GM19351 (cell line): ENCODE measurements around the gene RAB17.

ENCODE experiments used
- ATAC-seq: cut with Tn5 transposase; IDR thresholded peaks from one replicate; pipeline ENCODE4 v1.9.1; 2021; ENCODE audit warnings: mild to moderate bottlenecking, moderate library complexity; ENCODE audit not compliant: unreplicated experiment

Gene RAB17, protein sequence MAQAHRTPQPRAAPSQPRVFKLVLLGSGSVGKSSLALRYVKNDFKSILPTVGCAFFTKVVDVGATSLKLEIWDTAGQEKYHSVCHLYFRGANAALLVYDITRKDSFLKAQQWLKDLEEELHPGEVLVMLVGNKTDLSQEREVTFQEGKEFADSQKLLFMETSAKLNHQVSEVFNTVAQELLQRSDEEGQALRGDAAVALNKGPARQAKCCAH

DNA sequence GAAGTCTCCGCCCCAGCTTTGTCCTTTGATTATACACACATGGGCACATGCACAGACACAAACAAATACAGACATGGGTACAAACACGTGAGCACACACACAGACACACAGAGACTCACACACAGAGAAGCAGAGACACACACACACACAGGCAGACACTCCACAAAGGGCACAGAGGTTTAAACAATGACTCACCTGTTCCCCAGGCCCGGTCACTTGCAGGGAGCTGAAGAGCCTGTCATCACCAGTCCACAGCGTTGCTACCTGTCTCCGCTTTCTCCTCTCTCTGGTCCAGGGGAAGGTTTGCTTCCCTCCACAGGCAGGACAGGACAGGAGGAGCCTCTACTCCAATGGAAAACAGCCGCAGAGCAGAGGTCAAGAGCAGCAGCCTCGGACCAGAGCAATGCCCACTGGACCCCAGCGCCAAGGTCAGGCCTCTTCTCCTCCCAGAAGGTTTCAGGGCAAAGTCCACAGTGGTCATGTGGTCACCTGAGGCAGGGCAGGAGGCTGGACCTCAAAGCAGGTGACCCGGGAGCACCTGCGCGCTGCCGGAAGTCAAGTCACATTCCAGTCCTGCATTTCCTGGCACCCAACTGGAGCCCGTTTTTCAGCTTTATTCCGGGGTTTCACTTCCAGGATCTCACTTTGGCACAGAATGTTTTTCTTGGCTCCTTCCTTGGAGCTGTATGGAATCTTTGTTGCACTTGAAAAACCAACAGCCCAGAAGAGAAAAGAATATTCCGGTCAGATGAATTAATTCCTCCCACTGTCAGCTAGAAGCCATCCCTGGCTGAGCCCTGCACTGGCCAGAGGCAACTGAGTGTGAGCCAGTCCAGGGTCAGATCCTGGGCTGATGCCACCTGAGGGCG, at the start of gene RAB17:
Gene RAB17 (minus strand): TSS at position 463 of the 869 bp plus-strand sequence. CDS start 4,580 bp downstream, outside the sequence.
- no peak for ATAC-seq

- ATAC-seq = no peak
Observed at GRCh38 chr2:237639836-237640220, 49.3 kb upstream of the RAB17 start.

DNA sequence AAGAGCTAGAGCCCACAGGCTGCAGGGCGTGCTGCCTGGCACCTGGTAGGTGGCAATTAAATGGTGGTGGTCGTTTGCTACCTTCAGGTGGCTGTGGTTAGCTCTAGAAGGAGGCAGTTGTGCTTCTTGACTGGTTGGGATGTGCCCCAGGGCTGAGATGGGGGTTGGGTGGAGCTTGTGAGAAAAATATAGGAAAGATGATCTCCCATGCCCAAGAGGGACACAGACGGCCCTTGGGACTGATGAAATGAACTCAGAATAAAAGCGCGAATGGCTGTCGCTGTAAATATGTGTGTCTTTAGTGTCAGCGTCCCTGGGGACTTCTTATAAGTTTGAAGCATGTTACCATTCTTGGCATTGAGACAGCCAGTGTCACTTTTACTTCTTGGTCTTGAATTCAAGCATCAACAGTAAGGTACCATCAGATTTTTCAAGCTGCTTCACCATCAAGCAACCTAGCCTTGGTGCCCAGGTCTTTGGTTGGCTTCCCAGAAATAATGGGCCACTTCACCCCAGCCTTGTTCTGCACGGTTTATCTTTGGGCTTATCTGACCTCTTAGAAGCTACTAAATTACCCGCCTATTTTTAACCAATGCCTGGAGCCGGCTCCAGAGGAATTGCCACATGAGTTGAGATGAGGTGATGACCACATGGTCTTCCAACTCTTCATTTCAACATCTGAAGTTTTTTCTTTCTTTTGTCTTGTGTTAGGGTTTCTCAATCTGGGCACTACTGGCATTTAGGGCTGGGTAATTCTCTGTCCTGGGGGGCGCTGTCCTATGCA, 48.7 kb upstream of the RAB17 start:
- no peak for ATAC-seq

GRCh38 chr2:237638176-237638575, 47.6 kb upstream of the RAB17 start:
- no peak for ATAC-seq

DNA sequence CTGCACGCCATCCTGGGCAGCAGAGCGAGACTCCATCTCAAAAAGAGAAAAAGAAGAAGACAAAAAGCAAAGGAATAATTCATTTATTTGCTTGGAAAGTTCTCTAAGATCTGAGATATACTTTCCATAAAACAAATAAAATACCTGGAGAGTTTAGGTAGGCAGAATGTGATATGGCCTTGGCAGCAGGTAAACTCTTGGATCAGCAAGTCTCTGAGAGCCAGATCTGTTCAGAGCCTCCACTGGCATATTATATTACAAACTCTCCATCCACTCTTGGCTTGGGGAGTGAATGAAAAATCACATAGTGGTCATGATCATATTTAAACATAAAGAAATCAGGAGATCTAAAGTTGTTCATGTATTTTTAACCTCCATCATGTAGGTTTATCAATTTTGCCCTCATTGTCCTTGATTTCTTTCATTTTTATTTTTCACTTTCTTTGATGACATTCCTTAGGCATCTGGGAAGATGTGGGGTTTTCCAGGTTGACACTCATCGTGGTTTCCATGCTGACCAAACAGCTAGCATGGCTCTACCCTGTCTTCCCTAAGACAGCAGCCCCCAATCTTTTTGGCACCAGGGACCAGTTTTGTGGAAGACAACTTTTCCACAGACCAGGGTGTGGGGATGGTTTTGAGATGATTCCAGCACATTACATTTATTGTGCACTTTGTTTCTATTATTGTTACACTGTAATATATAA, 47.0 kb upstream of the RAB17 start:
- ATAC-seq = no peak

DNA sequence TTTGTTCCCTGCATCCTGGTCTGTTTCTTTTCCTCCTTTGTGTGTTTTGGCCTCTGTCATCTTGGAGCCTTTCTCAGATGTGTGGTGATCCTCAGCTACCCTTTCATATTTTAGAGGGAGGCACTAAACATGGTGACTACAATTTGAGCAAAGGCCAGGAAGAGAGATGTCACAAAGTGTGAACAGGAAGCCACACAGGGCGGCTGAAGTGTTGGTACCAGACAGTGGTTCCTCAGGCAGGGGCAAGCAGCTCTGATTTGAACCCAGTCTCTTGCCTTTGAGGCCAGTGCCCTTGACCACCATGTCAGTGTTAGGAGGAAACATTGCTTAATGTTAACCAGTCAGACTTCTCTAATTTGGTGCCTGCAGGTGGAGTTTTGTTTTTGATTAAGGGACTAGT, 46.0 kb upstream of the RAB17 start:
- no peak for ATAC-seq

DNA sequence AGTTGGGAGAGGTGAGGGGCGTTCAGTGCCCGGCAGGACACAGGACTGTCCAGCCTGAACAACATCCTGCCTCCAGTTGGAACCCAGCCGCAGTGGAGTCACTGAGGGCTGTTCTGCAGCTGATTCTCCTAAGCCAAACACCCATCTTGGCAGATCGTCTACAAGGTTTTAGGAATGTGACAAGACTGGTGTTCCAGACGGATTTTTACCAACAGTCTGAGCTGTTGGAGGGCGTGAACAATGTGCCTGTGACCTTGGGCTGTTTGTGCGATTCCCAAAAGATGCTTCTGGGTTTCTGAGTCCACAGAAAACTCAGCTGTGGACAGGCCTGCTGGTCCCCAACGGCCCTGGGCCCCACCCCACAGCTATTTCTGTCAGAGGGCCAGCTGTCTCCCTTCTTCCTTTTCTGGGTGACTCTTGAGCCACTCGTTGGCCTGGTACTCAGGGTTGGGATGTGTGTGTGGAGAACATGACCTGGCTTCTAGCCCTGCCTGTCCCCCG, 42.6 kb upstream of the RAB17 start:
- ATAC-seq = no peak

DNA sequence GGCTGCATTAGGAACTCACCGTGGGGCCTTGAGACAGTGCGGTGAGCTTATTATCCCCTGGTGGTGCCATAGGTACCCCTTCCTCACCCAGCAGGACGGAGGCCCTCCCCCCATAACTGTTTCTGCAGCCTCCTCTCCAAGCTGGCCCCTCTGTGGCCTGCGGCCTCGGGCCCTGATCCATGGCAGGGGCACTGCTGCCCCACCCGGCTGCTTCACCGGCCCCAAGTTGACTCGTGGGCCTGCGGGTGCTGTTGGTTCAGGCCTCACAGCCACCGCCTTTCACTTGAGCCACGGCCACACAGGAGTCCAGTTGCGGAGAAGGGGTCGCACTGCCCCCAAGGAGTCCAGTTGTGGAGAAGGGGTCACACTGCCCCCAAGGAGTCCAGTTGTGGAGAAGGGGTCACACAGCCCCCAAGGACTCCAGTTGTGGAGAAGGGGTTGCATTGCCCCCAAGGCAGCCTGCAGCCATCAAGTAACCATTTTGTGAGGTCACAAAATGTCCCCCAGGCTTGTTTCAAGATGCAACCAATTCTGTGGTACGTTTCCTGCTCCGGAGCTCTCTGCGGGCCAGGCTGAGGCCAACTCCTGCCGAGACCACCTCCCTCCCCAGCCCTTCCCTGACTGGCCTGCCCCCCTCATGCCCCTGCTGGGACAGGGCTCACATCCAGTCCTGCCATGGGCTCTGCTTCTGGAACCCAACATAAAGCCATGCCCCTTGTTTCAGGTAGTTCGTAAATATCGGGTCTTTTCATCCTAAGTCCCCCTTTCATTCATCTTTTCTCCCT, 41.5 kb upstream of the RAB17 start:
- ATAC-seq = no peak

DNA sequence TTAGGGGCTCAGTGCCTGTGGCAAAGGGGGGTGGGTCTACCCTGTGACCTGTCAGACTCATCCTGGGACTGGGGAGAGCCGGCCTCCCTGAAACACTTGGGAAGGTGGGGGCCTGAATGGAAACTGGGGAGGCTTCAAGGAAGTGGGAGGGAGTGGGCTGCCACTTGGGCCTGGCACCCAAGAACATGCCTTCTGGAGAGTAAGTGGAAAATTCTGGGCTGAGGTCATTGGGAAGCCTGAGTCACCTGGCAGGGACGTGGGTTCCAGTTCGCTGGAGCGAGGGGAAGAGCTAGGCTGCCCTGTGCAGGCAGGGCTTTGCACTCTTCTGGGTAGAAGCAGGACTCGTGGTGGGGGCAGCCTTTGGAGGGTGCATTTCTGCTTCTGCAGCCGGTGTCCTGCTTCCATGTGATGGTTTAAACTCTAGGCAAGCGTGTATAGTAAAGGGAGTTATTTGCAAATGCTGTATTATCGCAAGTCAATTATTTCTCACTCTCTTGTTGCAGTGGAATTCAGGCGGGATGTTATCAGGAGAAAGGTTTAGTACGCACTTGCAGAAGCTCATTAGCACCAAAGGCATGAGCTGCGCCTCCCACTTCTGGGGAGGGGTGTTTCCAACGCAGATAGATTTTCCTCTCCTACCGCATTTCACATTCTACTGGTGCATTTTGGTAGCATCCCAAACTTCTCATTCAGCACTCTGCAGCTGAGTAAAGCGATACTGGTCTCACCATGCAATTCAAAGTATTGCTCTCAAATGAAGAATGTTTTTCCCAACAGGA, 40.7 kb upstream of the RAB17 start:
- no peak for ATAC-seq

GRCh38 chr2:237630216-237631000, 39.9 kb upstream of the RAB17 start:
- no peak for ATAC-seq

DNA sequence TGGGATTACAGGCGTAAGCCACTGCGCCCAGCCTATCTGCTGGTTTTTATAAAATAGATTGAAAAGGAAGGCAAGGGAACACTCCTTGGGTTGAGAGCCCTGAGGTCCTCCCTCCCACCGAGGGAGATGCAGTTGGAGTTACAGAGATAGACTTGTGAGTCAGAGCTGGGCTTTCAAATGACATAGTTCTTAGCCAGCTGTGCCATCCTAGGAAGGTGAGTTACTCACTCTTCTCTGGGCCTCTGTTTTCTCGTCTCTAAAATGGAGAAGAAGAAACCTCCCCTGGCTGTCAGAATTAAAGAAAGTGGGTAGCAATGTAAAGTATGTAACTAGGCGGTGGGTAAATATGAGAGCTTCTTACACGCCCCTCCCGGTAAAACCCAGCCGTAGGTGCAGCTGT, 39.2 kb upstream of the RAB17 start:
- ATAC-seq = no peak

DNA sequence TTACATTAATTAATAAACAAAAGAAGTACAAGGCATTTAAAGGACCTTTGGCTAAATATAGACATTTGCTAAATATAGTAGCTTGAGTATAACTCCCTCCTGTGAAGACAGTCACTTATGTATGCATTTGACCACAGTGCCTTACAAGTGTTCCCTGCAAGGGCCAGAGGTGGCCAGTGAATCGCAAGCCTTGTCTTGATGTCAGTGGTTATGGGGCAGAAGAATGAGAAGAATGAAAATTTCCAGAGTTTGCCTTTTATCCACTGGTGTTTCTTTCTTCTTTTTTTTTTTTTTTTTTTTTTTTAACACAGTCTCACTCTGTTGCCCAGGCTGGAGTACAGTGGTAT, 38.6 kb upstream of the RAB17 start:
- ATAC-seq = no peak

GRCh38 chr2:237628247-237629187, 38.0 kb upstream of the RAB17 start:
- ATAC-seq = no peak

DNA sequence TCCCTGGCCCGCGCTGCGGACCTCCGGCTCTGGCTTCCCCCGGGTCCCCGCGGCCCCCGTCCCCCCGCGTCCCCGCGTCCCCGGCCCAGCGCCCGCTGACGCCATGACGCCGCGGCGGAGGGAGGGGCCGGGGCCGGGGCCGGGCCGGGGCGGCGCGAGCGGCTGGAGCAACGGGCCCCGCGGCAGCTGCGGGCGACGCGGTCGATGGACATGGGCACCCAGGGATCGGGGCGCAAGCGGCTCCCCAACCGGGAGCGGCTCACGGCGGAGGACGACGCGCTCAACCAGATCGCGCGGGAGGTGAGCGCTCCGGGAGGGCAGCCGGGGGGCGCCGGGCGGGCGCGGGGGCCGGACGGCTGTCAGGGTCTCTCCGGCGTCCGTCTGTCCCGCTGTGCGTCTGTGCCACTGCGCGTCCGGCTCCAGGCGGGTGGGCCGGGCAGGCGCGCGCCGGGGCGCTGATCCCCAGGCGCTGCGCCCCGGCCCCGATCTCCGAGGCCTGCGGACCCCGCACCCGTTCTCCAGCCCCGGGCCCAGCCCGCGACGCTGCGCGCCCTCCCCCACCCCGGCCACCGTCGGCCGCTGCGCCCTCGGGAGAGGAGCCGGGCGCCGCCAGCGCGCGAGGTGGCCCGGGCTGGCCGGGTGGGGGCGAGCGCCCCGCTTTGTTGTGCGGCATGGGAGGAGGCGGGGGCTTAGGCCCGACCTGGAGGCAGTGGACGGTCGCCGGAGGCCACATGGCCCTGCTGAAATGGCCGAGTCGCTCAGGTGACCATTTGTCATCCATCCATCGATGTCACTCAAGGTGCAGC, 37.1 kb upstream of the RAB17 start, which contains the start of gene LRRFIP1:
Gene LRRFIP1 (plus strand): TSS at position 147 of the 806 bp plus-strand sequence. CDS start 58 bp downstream, at position 205.
- ATAC-seq = no peak

GRCh38 chr2:237626813-237627440, 36.4 kb upstream of the RAB17 start:
- ATAC-seq = no peak

- ATAC-seq = no peak
Observed at GRCh38 chr2:237625777-237626176, 35.2 kb upstream of the RAB17 start.
